Gastroesophageal sphincter (tissue), 3 donors: Measurements from ENCODE around the gene CCDC159.

Experiments used
- POLR2A ChIP-seq, 2 donors: fragments of 450-650 bp; IDR thresholded peaks; one replicate each; pipeline ENCODE4 v1.6.1; 2017; ENCODE audit warnings: antibody characterized with exemption in 2 of 2, mild to moderate bottlenecking in 2 of 2, moderate library complexity in 1 of 2
- POLR2AphosphoS5 ChIP-seq: sonication (generic); formaldehyde crosslinking; IDR thresholded peaks from one replicate; pipeline ENCODE4 v1.6.1; 2017; ENCODE audit warnings: antibody characterized with exemption
- TF ChIP-seq, protein P1 (sequence below), 4 experiments: fragments of 200-600 bp in 2 of 4; fragments of 450-650 bp in 2 of 4; sonication (generic) in 1 of 4; IDR thresholded peaks; one replicate each; pipeline ENCODE4 v1.5.1; 2017 to 2019; ENCODE audit warnings: antibody characterized with exemption in 4 of 4, mild to moderate bottlenecking in 2 of 4, moderate library complexity in 2 of 4

DNA sequence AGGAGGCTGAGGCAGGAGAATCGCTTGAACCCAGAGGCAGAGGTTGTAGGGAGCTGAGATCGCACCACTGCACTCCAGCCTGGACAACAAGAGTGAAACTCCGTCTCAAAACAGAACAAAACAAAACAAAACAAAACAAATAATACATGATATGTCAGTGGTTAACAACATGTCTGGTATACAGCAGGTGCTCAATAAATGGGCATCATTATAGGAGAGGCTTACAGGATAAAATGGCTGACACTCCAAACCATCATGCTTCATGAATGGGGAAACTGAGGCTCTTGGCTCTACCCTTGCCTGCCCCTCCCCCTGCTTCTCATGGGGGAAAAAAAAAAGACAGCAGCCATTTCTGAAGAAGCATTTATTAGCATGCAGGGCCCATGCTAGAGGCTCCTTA lies 3.9 kb upstream of the CCDC159 start:
- TF ChIP-seq, protein P1, sequence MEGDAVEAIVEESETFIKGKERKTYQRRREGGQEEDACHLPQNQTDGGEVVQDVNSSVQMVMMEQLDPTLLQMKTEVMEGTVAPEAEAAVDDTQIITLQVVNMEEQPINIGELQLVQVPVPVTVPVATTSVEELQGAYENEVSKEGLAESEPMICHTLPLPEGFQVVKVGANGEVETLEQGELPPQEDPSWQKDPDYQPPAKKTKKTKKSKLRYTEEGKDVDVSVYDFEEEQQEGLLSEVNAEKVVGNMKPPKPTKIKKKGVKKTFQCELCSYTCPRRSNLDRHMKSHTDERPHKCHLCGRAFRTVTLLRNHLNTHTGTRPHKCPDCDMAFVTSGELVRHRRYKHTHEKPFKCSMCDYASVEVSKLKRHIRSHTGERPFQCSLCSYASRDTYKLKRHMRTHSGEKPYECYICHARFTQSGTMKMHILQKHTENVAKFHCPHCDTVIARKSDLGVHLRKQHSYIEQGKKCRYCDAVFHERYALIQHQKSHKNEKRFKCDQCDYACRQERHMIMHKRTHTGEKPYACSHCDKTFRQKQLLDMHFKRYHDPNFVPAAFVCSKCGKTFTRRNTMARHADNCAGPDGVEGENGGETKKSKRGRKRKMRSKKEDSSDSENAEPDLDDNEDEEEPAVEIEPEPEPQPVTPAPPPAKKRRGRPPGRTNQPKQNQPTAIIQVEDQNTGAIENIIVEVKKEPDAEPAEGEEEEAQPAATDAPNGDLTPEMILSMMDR (IDR thresholded peaks at IDR 0.05): no peak
- TF ChIP-seq POLR2A (IDR thresholded peaks at IDR 0.05) (no peak), POLR2AphosphoS5 (no peak)
